Hematopoietic multipotent progenitor cell treated with erythropoietin and hydrocortisone succinate and interleukin-3 and kit ligand, for 15 days (in vitro differentiated cells): ENCODE measurements around the gene IFT25.
A peak's percentile ranks its signal among the peaks of the same experiment; 100 is the strongest.
"Not testable (repeated sequence)": the region's sequence is repeated elsewhere in the genome, so short reads cannot be mapped to it uniquely, and the experiment has no call there.

Source experiments
- DNase-seq: peaks from one replicate; pipeline ENCODE4 v3.0.0-alpha.2; 2015; ENCODE audit warnings: low spot score

Gene IFT25

DNA sequence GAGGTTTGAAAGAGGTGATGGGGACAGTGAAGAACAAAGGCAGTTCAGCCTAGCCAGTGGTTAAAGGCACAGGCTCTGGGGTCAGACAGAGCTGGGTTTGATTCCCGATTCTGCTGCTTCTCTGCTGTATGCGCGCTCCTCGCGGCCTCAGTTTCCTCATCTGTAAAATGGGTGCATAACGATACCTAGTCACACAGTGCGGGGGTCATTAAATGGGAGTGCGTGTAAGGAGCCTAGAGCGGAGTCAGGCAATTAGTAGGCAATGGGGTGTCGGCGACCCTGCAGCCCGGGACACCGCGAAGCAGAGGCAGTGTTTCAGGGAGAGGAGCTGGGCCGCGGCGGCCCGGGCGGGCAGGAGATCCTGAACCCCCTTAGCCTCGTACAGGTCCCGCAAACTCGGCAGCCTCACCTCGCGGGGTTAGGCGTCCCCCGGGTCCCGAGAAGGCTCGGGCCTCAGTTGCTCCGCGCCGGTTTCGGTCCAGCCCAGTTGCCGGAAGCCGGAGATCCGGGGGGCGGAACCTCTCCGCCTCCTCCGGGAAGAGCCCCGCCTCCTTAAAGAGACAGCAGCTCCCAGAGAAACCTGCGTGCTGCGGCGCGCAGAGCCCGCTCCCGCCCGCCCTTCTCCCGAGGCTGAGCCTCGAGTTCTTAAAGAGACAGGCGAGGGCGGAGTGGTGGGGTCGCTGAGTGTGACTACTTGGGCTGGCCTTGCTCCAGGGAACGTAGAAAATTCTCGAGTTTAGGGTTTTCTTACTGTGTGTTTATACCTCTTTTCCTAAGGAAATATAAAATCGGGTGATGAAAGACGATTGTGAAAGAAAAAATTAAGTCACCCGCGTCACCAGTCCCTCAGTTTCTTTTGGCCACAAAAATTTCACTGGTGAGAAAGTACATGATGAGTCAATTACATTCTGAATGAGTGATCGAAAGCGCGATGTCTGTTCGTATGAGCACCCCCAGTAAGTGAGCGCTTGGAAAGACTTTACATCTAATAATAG is 55.9 kb downstream of the IFT25 start, which contains the start of gene YIPF1:
Gene YIPF1, minus strand, starts transcription at position 494 of the 995 bp plus-strand sequence. CDS start 860 bp downstream, outside the sequence.
- DNase-seq, result peak; percentile 90

DNA sequence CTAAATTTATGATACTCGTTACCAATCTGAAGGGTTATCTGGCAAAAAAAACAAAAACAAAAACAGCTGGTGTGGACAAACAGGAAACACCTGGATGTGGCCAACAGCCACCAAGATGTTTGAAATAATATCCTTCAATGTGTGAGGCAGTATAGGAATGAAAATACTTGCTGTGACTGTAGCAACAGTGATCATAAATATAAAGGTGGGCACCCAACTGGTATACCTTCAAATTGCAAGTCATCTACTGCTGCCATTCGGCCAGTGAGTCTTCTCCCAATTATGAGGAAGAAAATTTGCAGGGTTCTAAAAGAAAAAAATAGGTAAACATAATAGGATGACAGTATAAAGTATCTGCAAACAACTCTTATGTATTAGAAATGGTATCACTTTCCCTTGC is 56.8 kb downstream of the IFT25 start:
- no peak for DNase-seq

DNA sequence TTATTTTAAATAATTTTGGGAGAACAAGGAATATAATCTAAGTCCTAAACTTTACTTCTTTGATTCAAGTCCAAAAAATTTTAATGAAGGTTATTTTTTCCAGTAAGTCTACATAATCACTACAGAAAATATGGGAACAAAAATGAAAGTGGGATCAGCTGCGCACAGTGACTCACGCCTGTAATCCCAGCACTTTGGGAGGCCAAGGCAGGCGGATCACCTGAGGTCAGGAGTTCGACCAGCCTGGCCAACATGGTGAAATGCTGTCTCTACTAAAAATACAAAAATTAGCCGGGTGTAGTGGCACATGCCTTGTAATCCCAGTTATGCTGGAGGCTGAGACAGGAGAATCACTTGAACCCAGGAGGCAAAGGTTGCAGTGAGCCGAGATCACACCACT is 61.9 kb downstream of the IFT25 start:
- not testable (repeated sequence) for DNase-seq

DNA sequence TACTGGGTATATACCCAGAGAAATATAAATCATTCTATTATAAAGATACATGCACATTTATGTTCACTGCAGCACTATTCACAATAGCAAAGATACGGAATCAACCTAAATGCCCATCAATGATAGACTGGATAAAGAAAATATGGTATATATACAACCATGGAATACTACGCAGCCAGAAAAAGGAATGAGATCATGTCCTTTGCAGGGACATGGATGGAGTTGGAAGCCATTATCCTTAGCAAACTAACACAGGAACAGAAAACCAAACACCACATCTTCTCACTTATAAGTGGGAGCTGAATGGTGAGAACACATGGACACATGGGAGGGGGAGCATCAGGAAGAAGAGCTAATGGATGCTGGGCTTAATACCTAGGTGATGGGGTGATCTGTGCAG is 63.6 kb downstream of the IFT25 start:
- DNase-seq, result not testable (repeated sequence)

GRCh38 chr1:53878492-53879105 is 66.9 kb downstream of the IFT25 start:
- DNase-seq, result peak; percentile 66

GRCh38 chr1:53875150-53875549 is 70.3 kb downstream of the IFT25 start:
- not testable (repeated sequence) for DNase-seq

- DNase-seq, result no peak
Measured at GRCh38 chr1:53871773-53872484, 73.6 kb downstream of the IFT25 start.
